OCI-LY1 (cell line): ENCODE data around the gene BRF1.
"Not testable (repeated sequence)": the region's sequence is repeated elsewhere in the genome, so short reads cannot be mapped to it uniquely, and the experiment has no call there.

Experiments
- H2AFZ ChIP-seq: fragments of 200-600 bp; sonication (generic), shearing (Covaris generic); 2 replicates; pipeline ENCODE4 v1.6.0; 2014; ENCODE audit warnings: antibody characterized with exemption, mild to moderate bottlenecking, low read length
- H3F3A ChIP-seq: fragments of 200-600 bp; sonication (generic), shearing (Covaris generic); 2 replicates; pipeline ENCODE4 v1.6.0; 2014; ENCODE audit warnings: mild to moderate bottlenecking, antibody characterized with exemption, low read length, moderate library complexity; ENCODE audit not compliant: insufficient read depth
- H3K27ac ChIP-seq: fragments of 200-600 bp; sonication (generic); 2 replicates; pipeline ENCODE4 v1.5.1; 2014; ENCODE audit warnings: low read length, mixed run types, mild to moderate bottlenecking, low read depth; ENCODE audit not compliant: poor library complexity, severe bottlenecking
- H3K27me3 ChIP-seq: fragments of 200-600 bp; sonication (generic); 2 replicates; pipeline ENCODE4 v1.6.0; 2014; ENCODE audit warnings: antibody characterized with exemption, mild to moderate bottlenecking, low read length, moderate library complexity; ENCODE audit not compliant: insufficient read depth
- H3K36me3 ChIP-seq: fragments of 200-600 bp; sonication (generic); 2 replicates; pipeline ENCODE4 v1.6.1; 2014; ENCODE audit warnings: mild to moderate bottlenecking, antibody characterized with exemption, low read length, moderate library complexity, mixed read lengths; ENCODE audit not compliant: insufficient read depth
- H3K4me1 ChIP-seq: fragments of 200-600 bp; sonication (generic); 2 replicates; pipeline ENCODE4 v1.5.1; 2014; ENCODE audit warnings: mild to moderate bottlenecking, low read length, moderate library complexity; ENCODE audit not compliant: insufficient read depth, severe bottlenecking
- H3K4me2 ChIP-seq: fragments of 200-600 bp; sonication (generic), shearing (Covaris generic); 2 replicates; pipeline ENCODE4 v1.6.1; 2014; ENCODE audit warnings: low read length
- H3K4me3 ChIP-seq: fragments of 200-600 bp; sonication (generic); 2 replicates; pipeline ENCODE4 v1.5.1; 2014; ENCODE audit warnings: low read length, low read depth, mild to moderate bottlenecking, mixed read lengths; ENCODE audit not compliant: poor library complexity, severe bottlenecking
- H3K79me2 ChIP-seq: fragments of 200-600 bp; shearing (Covaris generic); 2 replicates; pipeline ENCODE4 v1.6.1; 2016; ENCODE audit warnings: mixed run types, low read length, mixed read lengths; ENCODE audit not compliant: insufficient read depth
- H3K9ac ChIP-seq: fragments of 200-600 bp; sonication (generic), shearing (Covaris generic); 2 replicates; pipeline ENCODE4 v1.6.1; 2014; ENCODE audit warnings: mild to moderate bottlenecking, low read length, mixed read lengths
- H3K9me2 ChIP-seq: fragments of 200-600 bp; sonication (generic), shearing (Covaris generic); 2 replicates; pipeline ENCODE4 v1.6.1; 2014; ENCODE audit warnings: low read depth, mild to moderate bottlenecking, low read length, mixed read lengths
- H3K9me3 ChIP-seq: fragments of 200-600 bp; shearing (Covaris generic); 2 replicates; pipeline ENCODE4 v1.6.1; 2014; ENCODE audit warnings: low read length, mixed read lengths
- H4K20me1 ChIP-seq: fragments of 200-600 bp; sonication (generic), shearing (Covaris generic); 2 replicates; pipeline ENCODE4 v1.6.0; 2016; ENCODE audit warnings: mild to moderate bottlenecking, low read length; ENCODE audit not compliant: insufficient read depth
- EZH2 ChIP-seq: fragments of 200-600 bp; sonication (generic), shearing (Covaris generic); IDR thresholded peaks from 2 replicates; pipeline ENCODE4 v1.8.0; 2017; ENCODE audit warnings: borderline replicate concordance, mixed run types, mild to moderate bottlenecking, antibody characterized with exemption, low read length, moderate library complexity, mixed read lengths
- TF ChIP-seq, protein P1 (sequence below): fragments of 200-600 bp; sonication (generic), shearing (Covaris generic); IDR thresholded peaks from 2 replicates; pipeline ENCODE4 v1.5.1; 2017; ENCODE audit warnings: mild to moderate bottlenecking, antibody characterized with exemption, low read length, moderate library complexity, mixed read lengths

Gene BRF1

DNA sequence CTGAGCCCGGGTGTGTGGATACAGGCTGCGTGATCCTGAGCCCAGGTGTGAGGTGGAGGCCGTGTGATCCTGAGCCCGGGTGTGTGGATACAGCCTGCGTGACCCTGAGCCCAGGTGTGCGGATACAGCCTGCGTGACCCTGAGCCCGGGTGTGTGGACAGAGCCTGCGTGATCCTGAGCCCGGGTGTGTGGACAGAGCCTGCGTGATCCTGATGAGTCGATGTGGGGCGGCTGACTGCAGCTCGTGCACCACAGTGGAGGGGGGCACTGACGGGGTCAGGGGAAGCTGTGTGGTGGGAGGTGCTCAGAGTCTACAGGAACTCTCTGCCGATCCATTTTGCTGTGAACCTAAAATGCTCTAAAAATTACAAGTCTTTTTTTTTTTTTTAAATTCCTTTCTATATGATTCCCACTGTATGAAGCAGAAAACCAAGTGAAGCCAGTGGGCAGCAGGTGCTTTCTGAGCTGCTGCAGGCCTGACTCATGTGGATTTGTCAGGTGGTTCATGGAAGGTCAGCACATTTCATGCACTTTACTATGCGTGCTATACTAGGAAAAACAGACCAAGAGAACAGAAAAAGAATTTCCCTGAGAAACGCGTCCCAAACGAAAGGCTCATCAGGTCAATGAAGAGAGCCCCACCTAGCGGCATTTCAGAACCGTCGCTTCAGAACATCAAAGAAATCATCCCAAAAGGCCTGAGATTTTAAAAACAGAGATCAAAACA is 19.3 kb downstream of the BRF1 start:
- Histone ChIP-seq H4K20me1 (0 out of 2 replicates have a peak, but pooled peaks cover 7% of the 10 kb centered on the region), H3K4me2 (no peak overlapping the region), H3K79me2 (no peaks in the 10 kb centered on the region), H3K9ac (no peak overlapping the region), H3K4me1 (no peaks in the 10 kb centered on the region), H3K9me3 (no peaks in the 10 kb centered on the region), H3K27ac (no peak overlapping the region), H3F3A (no peaks in the 10 kb centered on the region), H3K9me2 (no peaks in the 10 kb centered on the region), H3K27me3 (peaks cover 4% of the 10 kb centered on the region; the same call in 1 of the 2 replicates), H3K4me3 (no peak overlapping the region), H3K36me3 (peaks cover 4% of the 10 kb centered on the region), H2AFZ (no peak overlapping the region)
- TF ChIP-seq EZH2: no peak
- TF ChIP-seq, protein P1, sequence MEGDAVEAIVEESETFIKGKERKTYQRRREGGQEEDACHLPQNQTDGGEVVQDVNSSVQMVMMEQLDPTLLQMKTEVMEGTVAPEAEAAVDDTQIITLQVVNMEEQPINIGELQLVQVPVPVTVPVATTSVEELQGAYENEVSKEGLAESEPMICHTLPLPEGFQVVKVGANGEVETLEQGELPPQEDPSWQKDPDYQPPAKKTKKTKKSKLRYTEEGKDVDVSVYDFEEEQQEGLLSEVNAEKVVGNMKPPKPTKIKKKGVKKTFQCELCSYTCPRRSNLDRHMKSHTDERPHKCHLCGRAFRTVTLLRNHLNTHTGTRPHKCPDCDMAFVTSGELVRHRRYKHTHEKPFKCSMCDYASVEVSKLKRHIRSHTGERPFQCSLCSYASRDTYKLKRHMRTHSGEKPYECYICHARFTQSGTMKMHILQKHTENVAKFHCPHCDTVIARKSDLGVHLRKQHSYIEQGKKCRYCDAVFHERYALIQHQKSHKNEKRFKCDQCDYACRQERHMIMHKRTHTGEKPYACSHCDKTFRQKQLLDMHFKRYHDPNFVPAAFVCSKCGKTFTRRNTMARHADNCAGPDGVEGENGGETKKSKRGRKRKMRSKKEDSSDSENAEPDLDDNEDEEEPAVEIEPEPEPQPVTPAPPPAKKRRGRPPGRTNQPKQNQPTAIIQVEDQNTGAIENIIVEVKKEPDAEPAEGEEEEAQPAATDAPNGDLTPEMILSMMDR: peak; percentile 97

DNA sequence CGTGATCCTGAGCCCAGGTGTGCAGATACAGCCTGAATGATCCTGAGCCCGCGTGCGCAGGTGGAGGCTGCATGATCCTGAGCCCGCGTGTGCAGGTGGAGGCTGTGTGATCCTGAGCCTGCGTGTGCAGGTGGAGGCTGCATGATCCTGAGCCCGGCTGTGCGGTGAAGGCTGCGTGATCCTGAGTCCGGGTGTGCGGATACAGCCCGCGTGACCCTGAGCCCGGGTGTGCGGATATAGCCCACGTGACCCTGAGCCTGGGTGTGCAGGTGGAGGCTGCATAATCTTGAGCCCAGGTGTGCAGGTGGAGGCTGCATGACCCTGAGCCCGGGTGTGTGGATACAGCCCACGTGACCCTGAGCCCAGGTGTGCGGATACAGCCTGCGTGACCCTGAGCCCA is 20.3 kb downstream of the BRF1 start:
- no peaks in the 10 kb centered on the region for H3K9me2 ChIP-seq
- H3K27me3 ChIP-seq: peaks cover 4% of the 10 kb centered on the region; the same call in 1 of the 2 replicates
- peaks cover 4% of the 10 kb centered on the region for H3K36me3 ChIP-seq
- H3K9ac ChIP-seq: no peak overlapping the region
- H3K4me1 ChIP-seq: no peaks in the 10 kb centered on the region
- H3F3A ChIP-seq: no peaks in the 10 kb centered on the region
- H3K4me2 ChIP-seq: no peak overlapping the region
- H3K79me2 ChIP-seq: no peaks in the 10 kb centered on the region
- no peaks in the 10 kb centered on the region for H3K9me3 ChIP-seq
- H3K4me3 ChIP-seq: no peak overlapping the region
- H4K20me1 ChIP-seq: 0 out of 2 replicates have a peak, but pooled peaks cover 7% of the 10 kb centered on the region
- TF ChIP-seq, protein P1: no peak
- TF ChIP-seq EZH2: no peak
- H2AFZ ChIP-seq: no peak overlapping the region
- no peak overlapping the region for H3K27ac ChIP-seq

DNA sequence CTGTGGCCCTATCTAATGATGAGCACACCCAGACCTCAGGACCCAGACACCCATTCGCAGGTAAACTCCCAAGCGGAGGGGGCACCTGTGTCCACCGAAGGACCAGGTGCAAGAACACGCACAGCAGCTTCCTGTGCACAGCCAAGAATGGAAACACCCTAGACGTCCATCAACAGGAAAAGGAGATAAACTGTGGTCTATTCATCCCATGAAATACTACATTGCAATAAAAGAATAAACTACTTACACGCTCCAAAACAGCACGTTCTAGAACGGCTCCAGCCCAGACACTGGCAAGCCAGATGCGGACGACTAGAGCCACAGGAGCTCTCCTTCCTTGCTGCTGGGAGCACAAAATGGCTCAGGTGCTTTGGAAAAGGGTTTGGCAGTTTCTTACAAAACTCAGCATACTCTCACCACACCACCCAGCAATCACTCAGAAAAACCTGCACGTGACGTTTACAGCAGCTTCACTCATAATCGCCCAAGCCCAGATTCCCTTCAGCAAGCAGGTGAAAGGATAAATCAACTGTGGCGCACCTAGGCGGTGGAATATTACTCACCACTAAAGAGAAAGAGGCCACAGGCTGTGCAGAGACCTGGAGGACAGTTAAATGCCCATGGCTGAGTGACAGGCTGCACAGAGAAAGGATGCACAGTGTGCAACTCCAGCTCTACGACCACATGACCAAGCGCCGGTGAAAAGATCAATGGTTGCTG is 21.0 kb downstream of the BRF1 start:
- Histone ChIP-seq H3K9me2 (no peaks in the 10 kb centered on the region), H3K36me3 (peaks cover 4% of the 10 kb centered on the region), H3K4me1 (no peaks in the 10 kb centered on the region), H3K9ac (no peak overlapping the region), H2AFZ (no peak overlapping the region), H3K4me3 (no peak overlapping the region), H3K79me2 (no peaks in the 10 kb centered on the region), H3K4me2 (no peak overlapping the region), H3F3A (no peaks in the 10 kb centered on the region), H3K27me3 (peaks cover 6% of the 10 kb centered on the region; the same call in 1 of the 2 replicates), H3K27ac (no peak overlapping the region), H3K9me3 (no peaks in the 10 kb centered on the region), H4K20me1 (0 out of 2 replicates have a peak, but pooled peaks cover 4% of the 10 kb centered on the region)
- TF ChIP-seq, protein P1: no peak

DNA sequence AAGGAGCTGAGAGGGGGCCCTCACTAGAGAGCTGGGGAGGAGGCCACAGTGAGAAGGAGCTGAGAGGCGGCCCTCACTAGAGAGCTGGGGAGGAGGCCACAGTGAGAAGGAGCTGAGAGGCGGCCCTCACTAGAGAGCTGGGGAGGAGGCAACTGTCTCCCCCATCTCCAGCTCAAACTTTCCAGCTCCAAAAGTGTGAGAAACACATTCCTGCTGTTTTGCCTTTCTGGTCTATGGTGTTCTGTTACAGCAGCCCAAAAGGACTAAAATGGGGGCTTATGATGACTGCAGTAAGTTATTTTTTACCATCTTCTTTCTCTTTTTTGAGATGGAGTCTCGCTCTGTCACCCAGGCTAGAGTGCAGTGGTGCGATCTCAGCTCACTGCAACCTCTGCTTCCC is 23.4 kb downstream of the BRF1 start:
- not testable (repeated sequence) for H3K4me3 ChIP-seq, H3K36me3 ChIP-seq, H3F3A ChIP-seq, H3K27ac ChIP-seq, H3K27me3 ChIP-seq, H3K4me2 ChIP-seq, H3K9me3 ChIP-seq, H3K9ac ChIP-seq, H2AFZ ChIP-seq, H3K79me2 ChIP-seq, H4K20me1 ChIP-seq, H3K9me2 ChIP-seq, H3K4me1 ChIP-seq
